AG09309 (cell line): ENCODE data around the gene RPUSD4.

ENCODE experiments used
- DNase-seq: peaks from one replicate; pipeline ENCODE4 v3.0.0-alpha.2; 2010; ENCODE audit warnings: low read depth
- H3K4me3 ChIP-seq: 2 replicates; pipeline ENCODE4 v1.5.1; 2011; ENCODE audit warnings: mild to moderate bottlenecking, low read depth, low read length, moderate library complexity; ENCODE audit not compliant: control insufficient read depth
- CTCF ChIP-seq: IDR thresholded peaks from 2 replicates; pipeline ENCODE4 v1.5.1; 2011; ENCODE audit warnings: mild to moderate bottlenecking, low read depth, low read length, inconsistent platforms; ENCODE audit not compliant: insufficient read depth, control insufficient read depth; ENCODE audit errors: missing control alignments

Gene RPUSD4

GRCh38 chr11:126225295-126225665 lies 13.8 kb upstream of the RPUSD4 start:
- H3K4me3 ChIP-seq: no peak overlapping the region
- no peak for DNase-seq
- TF ChIP-seq CTCF: no peak

- H3K4me3 ChIP-seq: no peak overlapping the region
- TF ChIP-seq CTCF: no peak
- no peak for DNase-seq
Observed at GRCh38 chr11:126224647-126225294, 13.3 kb upstream of the RPUSD4 start.

GRCh38 chr11:126219547-126219946 lies 8.1 kb upstream of the RPUSD4 start:
- DNase-seq: no peak
- no peak overlapping the region for H3K4me3 ChIP-seq
- TF ChIP-seq CTCF: no peak

GRCh38 chr11:126217491-126217890 lies 6.0 kb upstream of the RPUSD4 start:
- no peak overlapping the region for H3K4me3 ChIP-seq
- no peak for DNase-seq
- no peak for TF ChIP-seq CTCF

GRCh38 chr11:126216526-126217305 lies 5.3 kb upstream of the RPUSD4 start:
- no peak overlapping the region for H3K4me3 ChIP-seq
- DNase-seq: no peak
- no peak for TF ChIP-seq CTCF

GRCh38 chr11:126214841-126215240 lies 3.4 kb upstream of the RPUSD4 start:
- DNase-seq: no peak
- TF ChIP-seq CTCF: no peak
- no peak overlapping the region for H3K4me3 ChIP-seq
